DMS79 treated with DMSO at 0.1 percent for 48 hours (cell line): ENCODE results near the gene ITGAV.

Source experiments
- DNase-seq: peaks from one replicate; lab custom pipeline; 2025; lab: John Stamatoyannopoulos, UW

ITGAV gene

DNA sequence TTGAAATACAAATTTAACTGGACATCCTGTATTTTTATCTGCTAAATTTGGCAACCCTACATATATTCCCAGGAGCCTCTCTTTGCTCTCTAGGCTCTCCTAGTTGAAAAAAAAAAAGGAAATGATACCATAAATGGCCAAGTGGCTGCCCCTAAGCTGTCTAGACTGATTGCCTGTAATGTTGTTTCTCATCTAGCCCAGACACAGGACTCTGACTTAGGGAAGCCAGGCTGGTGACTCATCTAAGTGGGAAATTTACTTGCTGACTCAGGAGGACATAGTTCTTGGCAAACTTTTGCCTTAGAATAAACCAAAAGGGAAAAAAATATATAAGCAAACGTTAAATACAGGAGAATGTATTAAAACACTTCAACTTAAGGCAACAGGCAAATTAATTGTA lies 14.6 kb upstream of the ITGAV start:
- no peak for DNase-seq

DNA sequence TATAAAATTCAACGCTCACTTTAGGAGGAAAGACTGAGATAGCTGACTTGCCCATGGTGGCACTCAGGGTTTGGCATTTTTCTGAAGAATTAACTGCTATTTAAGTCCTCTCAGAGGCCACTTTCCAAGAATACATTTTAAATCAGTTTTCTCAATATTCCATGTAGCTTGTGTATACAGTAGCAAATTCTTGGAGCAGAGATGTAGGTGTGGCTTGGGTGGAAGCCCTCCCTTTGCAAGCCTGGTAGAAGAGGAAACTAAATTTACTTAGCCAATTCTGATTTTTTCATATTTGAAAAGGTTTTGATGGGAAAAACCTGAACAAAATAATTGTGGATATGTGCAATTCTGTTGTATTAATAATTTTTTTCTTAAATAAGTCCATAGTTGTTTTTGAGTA lies 14.0 kb upstream of the ITGAV start:
- no peak for DNase-seq

DNA sequence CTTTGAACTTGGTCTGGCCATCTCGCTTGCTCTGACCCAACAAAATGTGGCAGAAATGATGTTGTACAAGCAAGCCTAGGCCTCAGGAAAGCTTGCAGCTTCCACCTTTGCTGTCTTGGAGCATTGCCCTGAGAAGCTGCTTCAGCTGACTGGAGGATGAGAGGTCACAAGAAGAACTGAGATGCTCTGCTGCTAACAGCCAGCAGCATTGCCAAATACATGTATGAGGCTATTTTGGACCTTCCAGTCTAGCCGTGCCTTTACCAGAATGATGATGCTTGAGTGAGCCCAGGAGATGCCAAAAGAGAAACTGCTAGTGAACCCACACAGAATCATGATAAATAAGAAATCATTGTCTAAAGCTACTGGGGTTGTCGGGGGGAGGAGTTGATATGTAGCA lies 13.2 kb upstream of the ITGAV start:
- no peak for DNase-seq

DNA sequence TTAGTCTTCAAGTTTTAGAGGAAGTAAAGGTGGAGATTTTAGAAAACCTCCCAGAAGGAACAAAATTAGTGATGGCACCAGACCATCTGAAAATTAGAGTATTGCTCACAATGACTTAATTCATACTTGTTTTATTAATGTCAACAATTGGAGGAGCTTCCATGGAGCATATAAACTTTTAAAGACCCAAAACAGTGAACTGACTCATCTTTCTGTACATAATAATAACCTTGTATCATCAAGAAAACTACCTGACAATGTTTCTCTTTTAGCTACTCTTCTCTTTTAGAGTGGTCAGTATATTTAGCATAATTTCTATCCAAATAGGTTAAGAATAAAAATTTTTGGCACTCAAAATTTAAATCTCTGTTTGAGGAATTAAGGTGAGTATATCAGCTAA lies 7.2 kb upstream of the ITGAV start:
- DNase-seq, result no peak

DNA sequence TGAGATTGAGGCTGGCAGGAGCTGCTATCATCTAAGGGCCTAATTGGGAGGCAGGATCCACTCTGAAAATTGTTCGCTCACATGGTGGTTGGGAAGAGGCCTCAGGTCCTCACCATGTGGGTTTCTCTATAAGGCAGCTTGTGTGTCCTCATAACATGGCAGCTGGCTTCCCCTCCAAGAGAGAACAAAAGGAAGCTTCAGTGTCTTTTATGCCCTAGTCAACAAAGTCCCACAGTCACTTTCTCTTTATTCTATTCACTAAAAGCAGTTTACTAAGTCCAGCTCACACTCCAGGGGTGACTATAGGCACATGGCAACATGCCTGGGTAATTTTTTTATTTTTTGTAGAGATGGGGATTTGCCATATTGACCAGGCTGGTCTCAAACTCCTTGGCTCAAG lies 5.8 kb upstream of the ITGAV start:
- DNase-seq, result no peak

DNA sequence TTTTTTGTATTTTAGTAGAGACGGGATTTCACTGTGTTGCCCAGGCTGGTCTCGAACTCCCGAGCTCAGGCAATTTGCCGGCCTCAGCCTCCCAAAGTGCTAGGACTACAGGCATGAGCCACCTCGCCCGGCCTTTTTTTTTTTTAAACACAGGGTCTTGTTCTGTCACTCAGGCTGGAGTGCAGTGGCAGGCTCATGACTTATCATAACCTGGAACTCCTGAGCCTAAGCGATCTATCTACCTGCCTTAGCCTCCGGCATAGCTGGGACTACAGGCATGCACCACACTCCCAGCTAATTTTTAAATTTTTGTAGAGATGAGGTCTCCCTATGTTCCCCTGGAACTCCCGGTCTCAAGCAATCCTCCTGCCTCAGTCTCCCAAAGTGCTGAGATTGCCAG lies 1.4 kb upstream of the ITGAV start:
- DNase-seq, result no peak

DNA sequence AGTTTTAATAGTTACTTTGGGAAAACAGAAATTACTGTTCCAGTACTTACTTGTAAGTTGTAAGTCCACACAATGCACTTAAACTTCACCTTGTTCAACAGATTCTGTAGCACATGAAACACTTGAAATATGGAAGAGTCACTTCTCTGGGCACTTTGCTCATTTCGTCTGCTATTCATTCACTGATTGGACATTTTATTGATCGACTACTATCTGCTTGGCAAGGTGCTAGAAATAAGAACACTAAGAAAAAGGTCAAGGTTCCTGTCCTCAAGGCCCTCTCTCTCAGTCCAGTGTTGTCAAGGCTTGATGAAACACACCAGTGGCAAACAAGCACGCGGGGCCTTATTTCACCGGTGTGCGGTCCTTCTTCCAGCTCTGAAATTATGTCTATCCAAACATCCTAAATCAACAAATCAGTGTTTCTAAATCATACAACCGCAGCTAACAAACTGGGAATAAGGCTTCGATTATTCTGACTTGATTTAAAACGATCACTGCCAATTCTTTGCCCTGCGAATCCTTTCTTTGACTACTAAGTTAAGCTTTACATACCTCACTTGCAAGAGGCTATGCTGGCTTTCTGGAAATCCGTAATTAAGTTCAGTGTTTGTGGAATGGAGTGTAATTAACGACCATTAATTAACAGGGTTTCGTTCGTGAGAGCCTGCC lies 780 bp upstream of the ITGAV start:
- no peak for DNase-seq

DNA sequence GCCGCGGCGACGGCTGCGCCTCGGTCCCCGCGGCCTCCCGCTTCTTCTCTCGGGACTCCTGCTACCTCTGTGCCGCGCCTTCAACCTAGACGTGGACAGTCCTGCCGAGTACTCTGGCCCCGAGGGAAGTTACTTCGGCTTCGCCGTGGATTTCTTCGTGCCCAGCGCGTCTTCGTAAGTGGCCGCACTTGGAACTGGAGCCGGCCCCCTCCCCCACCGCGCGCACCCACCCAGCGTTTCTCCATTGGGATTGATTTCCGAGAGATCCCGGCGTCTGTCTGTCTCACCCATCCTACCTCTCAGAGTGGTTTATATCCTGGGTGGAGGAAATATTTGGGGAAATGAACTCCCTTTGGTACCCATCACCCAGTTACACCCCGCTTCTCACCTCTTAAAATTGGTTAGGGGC lies 498 bp downstream of the ITGAV start:
- peak; percentile 27 for DNase-seq

DNA sequence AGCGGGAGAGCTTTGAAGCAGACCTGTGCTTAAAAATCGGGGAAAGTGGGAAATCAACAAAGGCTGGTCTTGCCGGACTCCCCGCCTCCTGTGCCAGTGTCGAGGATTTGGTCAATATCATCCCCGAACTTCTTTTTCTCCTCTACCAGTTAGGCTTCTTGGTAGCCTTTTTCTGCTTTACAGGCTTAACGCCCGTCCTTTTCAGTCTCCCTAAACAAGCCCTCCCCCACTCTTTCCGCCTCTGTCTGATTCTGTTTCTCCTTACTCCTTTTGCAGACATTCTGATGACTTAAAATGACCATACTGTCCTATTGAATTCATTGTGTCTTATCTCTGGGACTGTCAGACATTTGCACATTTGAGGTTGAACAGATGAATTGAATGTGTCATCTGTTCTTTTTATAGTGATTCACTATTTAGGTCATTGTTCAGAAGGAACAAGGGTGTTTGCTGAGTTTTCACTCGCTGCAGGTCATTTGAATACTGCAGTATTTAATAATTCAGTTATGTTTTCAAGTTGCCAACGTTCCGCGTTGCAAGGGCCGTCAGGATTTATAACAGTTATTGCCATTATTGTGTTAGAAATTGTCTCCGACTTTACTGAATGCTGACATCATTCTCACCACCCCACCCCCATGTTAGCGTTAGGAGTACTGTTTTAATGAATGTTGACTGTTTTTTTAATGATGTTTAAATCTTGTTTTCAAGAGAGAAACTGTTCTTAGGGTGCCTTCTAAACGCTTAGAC lies 1.1 kb downstream of the ITGAV start:
- DNase-seq, result peak; percentile 23

DNA sequence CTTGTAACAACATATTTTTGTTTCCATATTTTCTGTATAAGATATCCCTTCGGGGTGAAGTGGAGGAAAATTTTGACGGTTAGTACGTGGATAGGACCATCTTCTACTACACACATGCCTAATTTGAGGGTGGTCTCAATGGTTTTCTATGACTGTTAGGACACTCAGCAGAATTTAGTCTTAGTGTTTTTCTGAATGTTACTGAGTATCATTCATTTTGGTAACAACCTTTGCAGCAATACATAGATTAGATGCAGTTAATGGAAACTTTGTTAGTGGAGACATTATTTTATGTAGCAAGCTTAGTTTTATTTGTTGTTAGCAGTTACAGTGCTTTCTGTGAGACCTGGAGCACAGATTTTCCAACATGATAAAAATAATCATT lies 1.6 kb downstream of the ITGAV start:
- no peak for DNase-seq

DNA sequence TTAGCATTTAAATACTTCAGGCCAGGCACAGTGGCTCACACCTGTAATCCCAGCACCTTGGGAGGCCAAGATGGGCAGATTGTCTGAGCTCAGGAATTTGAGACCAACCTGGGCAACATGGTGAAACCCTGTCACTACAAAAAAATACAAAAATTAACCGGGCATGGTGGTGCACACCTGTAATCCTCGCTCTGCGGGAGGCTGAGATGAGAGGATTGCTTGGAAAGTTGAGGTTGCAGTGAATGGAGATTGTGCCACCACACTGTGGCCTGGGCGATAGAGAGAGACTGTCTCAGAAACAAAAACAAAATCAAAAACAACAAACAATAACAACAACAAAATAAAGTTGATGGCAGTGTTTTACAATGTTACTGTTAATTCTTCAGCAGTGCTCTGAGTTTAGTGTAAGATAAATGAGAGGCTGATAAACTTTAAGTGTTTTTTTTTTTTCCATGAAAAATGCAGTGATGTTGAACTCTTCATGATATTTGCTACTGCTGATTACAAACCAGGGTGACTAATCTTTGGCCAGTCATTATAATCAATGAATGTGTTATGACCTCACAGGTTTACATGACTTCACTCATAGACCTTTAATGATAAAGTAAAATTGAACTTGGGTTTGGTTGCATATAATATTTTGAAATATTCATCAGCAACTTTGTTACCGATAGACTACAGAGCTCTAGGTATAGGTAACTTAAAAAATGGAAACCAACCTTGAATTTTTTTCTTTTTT lies 2.5 kb downstream of the ITGAV start:
- no peak for DNase-seq

DNA sequence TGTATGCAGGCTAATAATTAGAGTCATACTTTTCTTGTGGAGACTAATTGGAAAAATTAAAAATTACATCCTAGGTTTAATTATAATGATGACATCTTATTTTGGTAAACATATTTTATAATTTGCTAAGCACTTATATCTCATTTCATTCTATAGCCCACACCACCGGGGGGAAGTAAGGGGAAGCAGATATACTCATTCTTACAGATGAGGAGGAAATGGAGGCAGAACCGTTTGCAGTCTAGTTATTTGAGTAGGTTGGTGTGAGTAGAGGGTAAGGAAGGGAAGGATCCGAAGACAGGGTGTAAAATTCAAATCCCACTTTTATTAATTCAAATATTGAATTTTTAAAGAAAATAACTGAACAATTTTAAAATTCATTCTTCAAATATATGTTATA lies 3.7 kb downstream of the ITGAV start:
- DNase-seq, result no peak

DNA sequence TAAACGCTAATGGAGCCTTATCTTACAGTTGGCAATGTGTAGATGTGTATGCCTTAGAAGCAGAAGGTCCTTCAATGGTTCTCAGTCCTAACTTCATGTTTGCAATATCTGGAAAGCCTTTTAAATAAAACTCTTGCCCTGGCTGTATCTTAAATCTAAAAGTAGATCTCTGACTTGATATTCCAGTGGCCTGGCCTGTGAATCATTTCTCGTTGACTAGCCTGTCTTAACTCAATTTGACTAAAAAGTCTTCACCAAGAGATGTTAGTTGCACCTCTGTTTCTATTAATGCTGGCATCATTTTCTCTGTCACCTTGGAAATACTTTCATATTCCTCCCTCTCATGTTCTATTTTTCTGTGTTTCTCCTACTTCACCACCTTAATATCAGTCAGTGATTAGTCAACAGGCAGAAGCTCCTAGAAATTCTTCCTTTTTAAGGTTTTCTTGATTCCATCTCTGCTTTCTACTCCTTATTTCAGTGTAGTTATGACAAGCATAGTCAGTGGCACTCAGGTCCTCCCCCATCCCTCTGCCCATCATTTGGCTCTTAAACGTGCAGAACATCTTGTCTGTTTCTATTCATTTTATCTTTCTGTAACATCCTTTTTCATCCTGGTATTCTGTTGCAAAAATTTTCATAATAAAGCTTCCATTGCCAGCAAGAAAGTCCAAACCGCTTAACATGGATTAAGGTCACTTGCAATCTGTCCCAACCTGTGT lies 4.3 kb downstream of the ITGAV start:
- DNase-seq, result no peak

DNA sequence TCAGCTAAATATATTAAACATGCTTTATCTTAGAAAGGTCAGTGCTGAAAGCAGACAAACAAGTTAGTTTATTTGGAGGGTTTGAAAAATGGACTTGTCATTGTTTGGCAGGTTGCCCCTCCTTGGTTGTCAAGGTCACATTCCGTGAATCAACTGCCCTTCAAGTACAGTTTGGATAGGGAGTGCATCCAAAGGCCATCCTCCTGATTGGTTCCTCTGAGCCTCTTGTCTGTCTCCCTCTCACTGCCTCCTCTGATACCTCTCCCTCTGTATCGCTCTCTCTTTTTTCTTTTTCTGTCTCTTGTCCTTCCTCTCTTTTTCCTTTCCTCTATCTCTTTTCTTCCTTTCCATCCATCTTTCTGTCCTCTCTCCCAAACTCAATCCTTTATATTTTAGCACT lies 5.4 kb downstream of the ITGAV start:
- no peak for DNase-seq

DNA sequence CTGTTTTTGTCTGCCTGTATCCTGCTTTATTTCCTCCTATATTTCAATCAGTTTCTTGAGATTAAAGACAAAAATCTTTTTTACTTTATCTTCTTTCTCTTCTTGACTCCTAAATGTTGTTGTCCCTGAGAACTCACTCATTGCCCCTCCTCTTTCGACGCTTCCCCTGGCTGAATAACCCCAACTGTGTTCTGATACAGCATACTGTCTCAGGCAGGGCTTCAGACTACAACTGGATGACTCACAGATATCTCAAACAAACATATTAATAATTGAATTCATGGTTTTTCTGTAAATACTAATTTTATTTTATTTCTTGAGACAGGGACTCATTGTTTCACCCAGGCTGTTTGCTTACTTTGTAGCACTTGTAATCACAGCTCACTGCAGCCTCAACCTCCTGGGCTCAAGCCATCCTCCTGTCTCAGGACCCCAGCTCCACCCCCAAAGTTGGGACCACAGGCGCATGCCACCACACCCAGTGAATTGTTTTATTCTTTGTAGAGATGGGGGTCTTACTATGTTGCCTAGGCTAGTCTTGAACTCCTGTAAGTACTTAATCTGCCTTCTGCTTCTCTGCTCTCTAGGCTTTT lies 9.4 kb downstream of the ITGAV start:
- no peak for DNase-seq

DNA sequence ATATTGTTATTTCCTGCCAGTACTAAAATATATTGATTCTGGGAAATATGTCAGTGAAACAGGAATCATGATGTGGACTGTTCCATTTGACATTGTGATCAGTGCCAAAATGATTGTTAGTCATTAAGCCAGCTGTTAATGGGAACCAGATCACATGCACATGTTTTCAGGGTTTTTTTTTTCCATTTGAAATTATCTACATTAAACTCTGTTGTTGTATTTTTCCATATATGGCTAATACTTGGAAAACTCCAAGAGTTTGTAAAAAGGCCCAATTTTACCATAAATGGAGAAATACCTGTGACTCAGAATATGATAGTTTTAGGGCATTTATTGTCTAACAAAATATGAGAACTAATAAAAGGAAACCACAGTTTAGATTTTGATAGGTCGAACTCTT lies 13.4 kb downstream of the ITGAV start:
- DNase-seq, result no peak

DNA sequence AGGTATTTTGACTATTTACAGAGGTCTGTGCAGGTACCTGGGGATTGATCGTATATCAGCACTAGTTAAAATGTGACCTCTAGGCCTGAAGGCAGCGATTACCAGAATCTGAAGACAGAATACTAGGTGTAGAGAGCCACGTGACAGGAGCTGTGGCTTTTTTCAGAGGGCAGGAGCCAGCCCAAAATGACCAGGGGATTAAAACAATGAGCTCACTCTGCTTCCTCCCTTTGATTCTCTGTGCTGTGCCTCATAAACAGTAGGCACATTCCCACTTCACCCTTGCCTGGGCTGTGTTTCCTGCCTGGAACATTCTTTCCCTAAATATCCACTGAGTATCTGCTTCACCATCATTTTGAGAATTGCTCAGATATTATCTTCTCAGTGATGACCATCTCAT lies 15.2 kb downstream of the ITGAV start:
- DNase-seq, result no peak

DNA sequence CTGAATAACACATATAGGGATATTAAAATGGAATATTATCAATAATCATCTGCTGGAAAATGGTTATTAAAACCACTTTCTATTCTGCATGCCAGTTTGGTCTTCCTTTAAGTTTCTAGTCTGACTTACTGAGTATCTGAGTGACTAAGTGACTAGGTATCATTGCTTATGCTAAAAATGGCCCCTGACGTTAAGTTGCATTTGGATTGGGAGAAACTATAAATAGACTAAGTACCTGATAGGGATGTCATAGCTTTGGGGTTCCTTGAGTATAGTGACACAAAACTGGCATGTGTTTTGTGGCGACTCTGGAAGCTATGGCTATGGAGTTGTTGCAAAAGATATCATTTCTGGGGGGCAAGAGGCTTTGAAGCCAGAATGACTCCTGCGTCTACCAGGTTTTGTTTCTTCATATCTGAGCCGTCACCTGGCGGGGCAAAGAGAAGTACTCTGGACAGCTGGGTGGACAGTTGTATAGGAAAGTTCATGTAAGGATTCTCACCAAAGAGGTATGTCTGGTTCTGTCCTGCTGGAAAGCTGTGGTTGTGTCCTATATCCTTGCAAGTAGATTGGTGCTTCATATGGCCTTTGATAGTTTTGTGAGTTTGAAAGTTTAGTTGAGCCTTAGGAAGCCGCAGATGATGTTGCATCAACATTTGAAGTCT lies 17.9 kb downstream of the ITGAV start:
- DNase-seq, result no peak

DNA sequence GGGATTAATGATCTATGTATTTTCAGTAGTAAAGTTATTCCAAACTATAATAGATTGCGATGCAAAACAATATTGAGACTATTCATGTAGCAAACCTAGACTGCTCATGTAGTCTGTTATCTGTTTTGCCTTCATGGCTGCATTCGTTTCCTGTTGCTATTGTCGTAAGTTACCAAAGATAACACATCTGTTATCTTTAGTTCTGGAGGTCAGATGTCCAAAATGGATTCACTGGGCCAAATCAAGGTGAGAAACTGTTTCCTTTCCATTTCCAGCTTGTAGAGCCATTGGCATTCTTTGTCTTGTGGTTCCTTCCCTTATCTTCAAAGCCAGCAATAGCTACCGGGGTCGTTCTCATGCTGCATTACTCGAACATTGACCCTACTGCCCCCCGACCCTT lies 20.9 kb downstream of the ITGAV start:
- no peak for DNase-seq

DNA sequence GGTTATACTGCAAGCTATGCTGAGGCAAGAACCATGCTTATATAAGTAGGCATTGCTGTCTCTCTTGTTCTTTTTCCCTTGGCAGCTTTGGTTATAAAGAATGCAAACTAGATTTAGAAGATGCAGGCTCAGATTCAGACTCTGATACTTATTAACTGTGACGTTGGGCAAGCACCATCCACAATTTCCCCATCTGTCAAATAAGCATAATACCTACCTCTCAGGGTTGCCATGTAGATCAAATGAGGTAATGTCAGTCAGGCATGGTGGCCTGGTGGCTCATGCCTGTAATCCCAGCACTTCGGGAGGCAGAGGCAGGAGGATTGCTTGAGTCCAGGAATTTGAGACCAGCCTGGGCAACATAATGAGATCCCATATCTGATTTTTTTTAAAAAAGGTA lies 21.7 kb downstream of the ITGAV start:
- DNase-seq, result no peak

DNA sequence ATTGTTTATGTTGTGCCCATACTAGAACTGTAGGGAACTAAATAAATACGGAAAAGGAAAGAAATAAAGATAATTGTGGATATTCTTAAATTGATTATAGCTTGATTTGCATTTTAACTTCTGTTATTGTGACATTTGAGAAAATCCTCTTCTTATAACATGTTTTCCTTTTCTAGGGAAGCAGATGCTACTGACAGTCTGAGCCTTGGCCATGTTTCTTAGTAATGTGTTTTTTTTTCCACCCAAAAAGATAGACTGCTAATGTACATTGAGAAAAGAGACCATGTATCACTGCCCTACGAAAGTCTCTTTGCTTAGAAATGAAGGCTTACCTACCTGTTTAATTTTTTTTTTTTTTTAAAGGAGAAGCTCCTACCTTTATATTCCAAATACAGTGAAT lies 22.2 kb downstream of the ITGAV start:
- no peak for DNase-seq
